Parathyroid adenoma (tissue), 2 donors: Measurements from ENCODE around the gene MLXIP.
"Not testable (repeated sequence)": the region's sequence is repeated elsewhere in the genome, so short reads cannot be mapped to it uniquely, and the experiment has no call there.

ENCODE experiments used
- H2AFZ ChIP-seq: fragments of 300-600 bp; sonication (generic); one replicate; pipeline ENCODE4 v1.7.0; 2017; ENCODE audit warnings: antibody characterized with exemption, mild to moderate bottlenecking
- H3K27ac ChIP-seq: fragments of 300-600 bp; sonication (generic); one replicate; pipeline ENCODE4 v1.7.0; 2017
- H3K27me3 ChIP-seq: fragments of 300-600 bp; sonication (generic); one replicate; pipeline ENCODE4 v1.7.0; 2017; ENCODE audit warnings: low read length; ENCODE audit not compliant: control insufficient read depth, insufficient read depth
- H3K36me3 ChIP-seq: fragments of 300-600 bp; sonication (generic); one replicate; pipeline ENCODE4 v1.7.0; 2017; ENCODE audit warnings: low read length; ENCODE audit not compliant: control insufficient read depth, insufficient read depth
- H3K4me1 ChIP-seq: fragments of 300-600 bp; sonication (generic); one replicate; pipeline ENCODE4 v1.7.0; 2017; ENCODE audit warnings: control low read depth
- H3K4me2 ChIP-seq: fragments of 300-600 bp; sonication (generic); one replicate; pipeline ENCODE4 v1.7.0; 2017; ENCODE audit warnings: low read length
- H3K4me3 ChIP-seq: fragments of 300-600 bp; sonication (generic); one replicate; pipeline ENCODE4 v1.7.0; 2017; ENCODE audit warnings: low read depth, low read length
- H3K79me2 ChIP-seq: fragments of 300-600 bp; sonication (generic); one replicate; pipeline ENCODE4 v1.7.0; 2017; ENCODE audit warnings: control low read depth
- H3K9ac ChIP-seq: fragments of 300-600 bp; sonication (generic); one replicate; pipeline ENCODE4 v1.7.0; 2017; ENCODE audit warnings: mild to moderate bottlenecking
- H3K9me3 ChIP-seq: fragments of 300-600 bp; sonication (generic); one replicate; pipeline ENCODE4 v1.7.0; 2017; ENCODE audit warnings: low read length; ENCODE audit not compliant: control insufficient read depth
- CTCF ChIP-seq: fragments of 300-600 bp; sonication (generic); IDR thresholded peaks from one replicate; pipeline ENCODE4 v1.7.0; 2017; ENCODE audit warnings: antibody characterized with exemption, mild to moderate bottlenecking
- donor health status: primary hyperparathyroidism.

Gene MLXIP

GRCh38 chr12:122099856-122100255 lies 21.3 kb downstream of the MLXIP start:
- H3K27ac ChIP-seq, result no peak overlapping the region
- H3K4me1 ChIP-seq, result peaks cover 30% of the 10 kb centered on the region
- no peak overlapping the region for H2AFZ ChIP-seq
- peaks cover 28% of the 10 kb centered on the region for H3K79me2 ChIP-seq
- H3K4me3 ChIP-seq, result no peak overlapping the region
- no peaks in the 10 kb centered on the region for H3K27me3 ChIP-seq
- no peak for TF ChIP-seq CTCF
- no peaks in the 10 kb centered on the region for H3K9me3 ChIP-seq
- H3K9ac ChIP-seq, result no peak overlapping the region
- H3K36me3 ChIP-seq, result no peaks in the 10 kb centered on the region
- no peak overlapping the region for H3K4me2 ChIP-seq

GRCh38 chr12:122100568-122100967 lies 22.0 kb downstream of the MLXIP start:
- no peak overlapping the region for H3K4me3 ChIP-seq
- H3K4me1 ChIP-seq, result peaks cover 30% of the 10 kb centered on the region
- no peak for TF ChIP-seq CTCF
- no peak overlapping the region for H3K9ac ChIP-seq
- no peak overlapping the region for H3K27ac ChIP-seq
- H2AFZ ChIP-seq, result no peak overlapping the region
- peaks cover 33% of the 10 kb centered on the region for H3K79me2 ChIP-seq
- no peak overlapping the region for H3K4me2 ChIP-seq
- H3K27me3 ChIP-seq, result no peaks in the 10 kb centered on the region
- H3K36me3 ChIP-seq, result no peaks in the 10 kb centered on the region
- no peaks in the 10 kb centered on the region for H3K9me3 ChIP-seq

- Histone ChIP-seq H3K27me3 (no peaks in the 10 kb centered on the region), H3K4me1 (peaks cover 17% of the 10 kb centered on the region)
- no peak for TF ChIP-seq CTCF
Measured at GRCh38 chr12:122102331-122102730, 23.8 kb downstream of the MLXIP start.

GRCh38 chr12:122104844-122105243 lies 26.3 kb downstream of the MLXIP start:
- Histone ChIP-seq H3K4me3 (no peak overlapping the region), H3K9ac (no peak overlapping the region), H3K79me2 (peaks cover 50% of the 10 kb centered on the region), H3K27me3 (no peaks in the 10 kb centered on the region), H3K4me2 (no peak overlapping the region), H2AFZ (no peak overlapping the region), H3K36me3 (no peaks in the 10 kb centered on the region), H3K9me3 (no peaks in the 10 kb centered on the region), H3K27ac (no peak overlapping the region), H3K4me1 (peaks cover 8% of the 10 kb centered on the region)
- no peak for TF ChIP-seq CTCF

More at GRCh38 chr12:122102331-122102730, 23.8 kb downstream of the MLXIP start:
- Histone ChIP-seq H2AFZ (no peak overlapping the region), H3K9ac (no peak overlapping the region), H3K27ac (no peak overlapping the region), H3K36me3 (no peaks in the 10 kb centered on the region), H3K4me3 (no peak overlapping the region), H3K9me3 (no peaks in the 10 kb centered on the region), H3K4me2 (no peak overlapping the region), H3K79me2 (peaks cover 44% of the 10 kb centered on the region)

- not testable (repeated sequence) for H3K36me3 ChIP-seq, H3K9me3 ChIP-seq, H3K27me3 ChIP-seq, H3K9ac ChIP-seq, H2AFZ ChIP-seq, H3K4me3 ChIP-seq, H3K4me1 ChIP-seq, H3K4me2 ChIP-seq, H3K27ac ChIP-seq
- H3K79me2 ChIP-seq, result peaks cover 53% of the 10 kb centered on the region
Measured at GRCh38 chr12:122105496-122105895, 26.9 kb downstream of the MLXIP start.
